Peyer's patch (tissue), 4 donors: Measurements from ENCODE around the gene MLXIP.

ENCODE experiments used
- CTCF ChIP-seq, 6 experiments: fragments of 450-650 bp in 4 of 6; fragments of 200-600 bp in 2 of 6; sonication (generic) in 1 of 6; IDR thresholded peaks; one replicate each; pipeline ENCODE4 v1.5.1; 2017 to 2019; ENCODE audit warnings: antibody characterized with exemption in 6 of 6, mild to moderate bottlenecking in 3 of 6, moderate library complexity in 1 of 6
- POLR2A ChIP-seq, 2 donors: fragments of 450-650 bp; IDR thresholded peaks; one replicate each; pipeline ENCODE4 v1.5.1; 2017; ENCODE audit warnings: antibody characterized with exemption in 2 of 2, mild to moderate bottlenecking in 2 of 2, moderate library complexity in 2 of 2

- TF ChIP-seq CTCF (IDR thresholded peaks at IDR 0.05) (no peak), POLR2A (IDR thresholded peaks at IDR 0.05) (no peak)
Observed at GRCh38 chr12:122090759-122091515, 12.4 kb downstream of the MLXIP start.
